Upper lobe of right lung (tissue), 1 donor: Measurements from ENCODE around the gene MAP2K7. TPM values are rescaled to one million over a fixed set of nuclear protein-coding genes. Genes with fewer than 3 reads are reported as not detected.

Experiments
- ATAC-seq: fragments of 200-7000 bp; cut with Tn5 transposase; one replicate; pipeline ENCODE4 v1.9.1; 2020; ENCODE audit warnings: mild to moderate bottlenecking, moderate library complexity
- DNase-seq: peaks from one replicate; pipeline ENCODE4 v3.0.0-alpha.2; 2020
- H3K27ac ChIP-seq: fragments of 200-600 bp; one replicate; pipeline ENCODE4 v1.8.0; 2022
- H3K27me3 ChIP-seq: fragments of 200-600 bp; one replicate; pipeline ENCODE4 v1.8.0; 2022; ENCODE audit warnings: mild to moderate bottlenecking
- H3K36me3 ChIP-seq: fragments of 200-600 bp; one replicate; pipeline ENCODE4 v1.8.0; 2022
- H3K4me1 ChIP-seq: fragments of 200-600 bp; one replicate; pipeline ENCODE4 v1.8.0; 2022
- H3K4me3 ChIP-seq: fragments of 200-600 bp; one replicate; pipeline ENCODE4 v1.8.0; 2022; ENCODE audit warnings: mild to moderate bottlenecking
- H3K9me3 ChIP-seq: fragments of 200-600 bp; one replicate; pipeline ENCODE4 v1.8.0; 2022
- intact Hi-C: fragments of 100-400 bp; cut with DNase I; formaldehyde crosslinking; loops from one replicate; pipeline ENCODE4 v1.11.0; 2022
- total RNA-seq: library from RNA; stranded (reverse); fragmentation: NEBNext Ultra II Directional; extraction: Animal tissue kit (Norgen Biotek cat#: 25700); gene quantifications from one replicate; pipeline ENCODE4 v1.2.1, GENCODE V29; 2021
- TF ChIP-seq, protein P1 (sequence below): fragments of 200-600 bp; IDR thresholded peaks from one replicate; pipeline ENCODE4 v1.8.0; 2022; ENCODE audit warnings: antibody characterized with exemption
- donor health status: DM: no; HTN: yes; CAD: no; lungs with severe emphysema.

Gene MAP2K7
- total RNA-seq, 1 donor from 2014 or later, result 36.4 TPM

DNA sequence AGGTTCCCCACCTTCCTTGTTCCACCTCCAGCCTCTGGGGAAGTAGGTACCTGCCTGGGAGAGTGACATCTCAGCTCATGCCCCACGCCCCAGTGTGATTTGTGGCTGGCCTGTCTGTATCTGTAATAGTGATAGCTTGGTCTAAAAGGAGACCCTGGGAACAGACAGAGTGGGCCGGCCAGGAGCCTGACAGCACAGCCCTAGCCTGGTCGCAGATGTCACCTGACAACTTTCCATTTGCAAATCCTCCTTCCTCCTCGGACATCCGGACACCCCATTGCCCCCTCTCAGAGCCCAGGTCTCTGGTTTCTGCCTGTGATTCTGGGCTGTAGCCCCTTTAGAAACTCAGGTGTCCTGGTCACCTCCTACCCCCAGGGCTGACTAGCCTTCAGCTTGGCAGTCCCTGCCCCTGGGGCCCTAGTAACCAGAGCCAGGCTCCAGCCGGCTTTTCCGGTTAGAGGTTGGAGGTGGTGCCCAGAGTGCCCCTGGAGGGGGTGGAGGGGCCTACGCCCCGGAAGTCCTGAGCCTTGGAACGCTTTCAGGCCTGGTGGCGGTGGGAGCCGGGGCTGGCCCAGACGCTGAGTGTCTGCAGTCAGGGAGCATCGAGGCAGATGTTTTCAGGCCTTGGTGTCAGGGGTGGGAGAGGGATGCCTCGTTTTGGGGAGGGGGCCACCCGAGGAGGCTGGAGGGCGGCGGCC is 8.9 kb upstream of the MAP2K7 start:
- intact Hi-C loops, result no loop called here
- Histone ChIP-seq H3K4me1 (no peaks in the 10 kb centered on the region), H3K4me3 (no peak overlapping the region), H3K27me3 (no peaks in the 10 kb centered on the region), H3K9me3 (no peaks in the 10 kb centered on the region), H3K27ac (peak overlapping the region; percentile 47), H3K36me3 (no peaks in the 10 kb centered on the region)
- TF ChIP-seq, protein P1, sequence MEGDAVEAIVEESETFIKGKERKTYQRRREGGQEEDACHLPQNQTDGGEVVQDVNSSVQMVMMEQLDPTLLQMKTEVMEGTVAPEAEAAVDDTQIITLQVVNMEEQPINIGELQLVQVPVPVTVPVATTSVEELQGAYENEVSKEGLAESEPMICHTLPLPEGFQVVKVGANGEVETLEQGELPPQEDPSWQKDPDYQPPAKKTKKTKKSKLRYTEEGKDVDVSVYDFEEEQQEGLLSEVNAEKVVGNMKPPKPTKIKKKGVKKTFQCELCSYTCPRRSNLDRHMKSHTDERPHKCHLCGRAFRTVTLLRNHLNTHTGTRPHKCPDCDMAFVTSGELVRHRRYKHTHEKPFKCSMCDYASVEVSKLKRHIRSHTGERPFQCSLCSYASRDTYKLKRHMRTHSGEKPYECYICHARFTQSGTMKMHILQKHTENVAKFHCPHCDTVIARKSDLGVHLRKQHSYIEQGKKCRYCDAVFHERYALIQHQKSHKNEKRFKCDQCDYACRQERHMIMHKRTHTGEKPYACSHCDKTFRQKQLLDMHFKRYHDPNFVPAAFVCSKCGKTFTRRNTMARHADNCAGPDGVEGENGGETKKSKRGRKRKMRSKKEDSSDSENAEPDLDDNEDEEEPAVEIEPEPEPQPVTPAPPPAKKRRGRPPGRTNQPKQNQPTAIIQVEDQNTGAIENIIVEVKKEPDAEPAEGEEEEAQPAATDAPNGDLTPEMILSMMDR, result no peak
- peak; percentile 83 for ATAC-seq
- DNase-seq, result peak; percentile 83

DNA sequence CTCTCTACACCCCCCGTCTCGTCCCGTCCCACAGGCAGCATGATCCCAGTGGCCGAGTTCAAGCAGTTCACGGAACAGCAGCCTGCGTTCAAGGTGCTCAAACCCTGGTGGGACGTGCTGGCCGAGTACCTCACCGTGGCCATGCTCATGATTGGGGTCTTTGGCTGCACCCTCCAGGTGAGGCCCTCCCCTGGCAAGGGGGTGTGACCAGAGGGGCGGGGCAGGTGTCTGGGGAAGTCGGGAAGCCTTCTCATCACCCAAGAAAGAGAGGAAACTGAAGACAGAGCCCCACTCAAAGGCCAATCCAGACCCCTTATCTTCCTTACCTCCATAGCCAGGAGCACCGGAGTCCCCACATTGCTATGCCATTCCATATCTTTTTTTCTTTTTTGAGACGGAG is 8.1 kb upstream of the MAP2K7 start:
- H3K27ac ChIP-seq, result no peak overlapping the region
- no peaks in the 10 kb centered on the region for H3K27me3 ChIP-seq
- no peaks in the 10 kb centered on the region for H3K4me1 ChIP-seq
- H3K36me3 ChIP-seq, result no peaks in the 10 kb centered on the region
- no peaks in the 10 kb centered on the region for H3K9me3 ChIP-seq
- no peak overlapping the region for H3K4me3 ChIP-seq
- DNase-seq (no peak), ATAC-seq (no peak)
- TF ChIP-seq, protein P1, result no peak
- intact Hi-C loops, result no loop called here

DNA sequence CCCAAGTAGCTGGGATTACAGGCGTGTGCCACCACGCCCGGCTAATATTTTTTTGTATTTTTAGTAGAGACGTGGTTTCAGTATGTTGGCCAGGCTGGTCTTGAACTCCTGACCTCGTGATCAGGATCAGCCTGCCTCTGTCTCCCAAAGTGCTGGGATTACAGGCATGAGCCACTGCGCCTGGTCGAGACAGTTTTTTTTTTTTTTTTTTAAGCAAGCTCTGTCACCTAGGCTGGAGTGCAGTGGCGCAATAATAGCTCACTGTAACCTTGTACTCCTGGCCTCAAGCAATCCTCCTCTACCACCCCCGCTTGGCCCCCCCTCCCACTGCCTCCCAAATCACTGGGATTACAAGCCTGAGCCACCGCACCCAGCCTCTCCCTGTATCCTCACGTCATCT is 6.4 kb upstream of the MAP2K7 start:
- H3K4me1 ChIP-seq, result peaks cover under 1% of the 10 kb centered on the region
- no peaks in the 10 kb centered on the region for H3K9me3 ChIP-seq
- DNase-seq (no peak), ATAC-seq (peak; percentile 51)
- H3K27ac ChIP-seq, result no peak overlapping the region
- no peaks in the 10 kb centered on the region for H3K36me3 ChIP-seq
- intact Hi-C loops, result no loop called here
- no peak overlapping the region for H3K4me3 ChIP-seq
- H3K27me3 ChIP-seq, result no peaks in the 10 kb centered on the region
- TF ChIP-seq, protein P1, result no peak

DNA sequence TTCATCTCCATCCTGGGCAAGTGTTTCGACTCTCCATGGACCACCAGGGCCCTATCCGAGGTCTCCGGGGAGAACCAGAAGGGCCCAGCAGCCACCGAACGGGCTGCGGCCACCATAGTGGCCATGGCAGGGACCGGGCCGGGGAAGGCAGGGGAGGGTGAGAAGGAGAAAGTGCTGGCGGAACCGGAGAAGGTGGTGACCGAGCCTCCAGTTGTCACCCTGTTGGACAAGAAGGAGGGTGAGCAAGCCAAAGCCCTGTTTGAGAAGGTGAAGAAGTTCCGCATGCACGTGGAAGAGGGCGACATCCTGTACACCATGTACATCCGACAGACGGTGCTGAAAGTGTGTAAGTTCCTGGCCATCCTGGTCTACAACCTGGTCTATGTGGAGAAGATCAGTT is 4.7 kb upstream of the MAP2K7 start:
- ATAC-seq (no peak), DNase-seq (no peak)
- intact Hi-C loops, result no loop called here

DNA sequence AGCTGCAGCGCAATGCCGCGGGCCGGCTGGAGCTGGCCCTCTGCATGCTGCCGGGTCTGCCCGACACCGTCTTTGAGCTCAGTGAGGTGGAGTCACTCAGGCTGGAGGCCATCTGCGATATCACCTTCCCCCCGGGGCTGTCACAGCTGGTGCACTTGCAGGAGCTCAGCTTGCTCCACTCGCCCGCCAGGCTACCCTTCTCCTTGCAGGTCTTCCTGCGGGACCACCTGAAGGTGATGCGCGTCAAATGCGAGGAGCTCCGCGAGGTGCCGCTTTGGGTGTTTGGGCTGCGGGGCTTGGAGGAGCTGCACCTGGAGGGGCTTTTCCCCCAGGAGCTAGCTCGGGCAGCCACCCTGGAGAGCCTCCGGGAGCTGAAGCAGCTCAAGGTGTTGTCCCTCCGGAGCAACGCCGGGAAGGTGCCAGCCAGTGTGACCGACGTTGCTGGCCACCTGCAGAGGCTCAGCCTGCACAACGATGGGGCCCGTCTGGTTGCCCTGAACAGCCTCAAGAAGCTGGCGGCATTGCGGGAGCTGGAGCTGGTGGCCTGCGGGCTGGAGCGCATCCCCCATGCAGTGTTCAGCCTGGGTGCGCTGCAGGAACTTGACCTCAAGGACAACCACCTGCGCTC is 3.8 kb upstream of the MAP2K7 start:
- ATAC-seq (no peak), DNase-seq (no peak)
- intact Hi-C loops, result no loop called here
- Histone ChIP-seq H3K9me3 (no peaks in the 10 kb centered on the region), H3K4me3 (no peak overlapping the region), H3K27ac (no peak overlapping the region), H3K27me3 (no peaks in the 10 kb centered on the region), H3K4me1 (peaks cover 13% of the 10 kb centered on the region), H3K36me3 (no peaks in the 10 kb centered on the region)
- TF ChIP-seq, protein P1, result no peak

More for the DNA sequence above, 4.7 kb upstream of the MAP2K7 start:
- Histone ChIP-seq H3K9me3 (no peaks in the 10 kb centered on the region), H3K4me3 (no peak overlapping the region), H3K36me3 (no peaks in the 10 kb centered on the region), H3K27me3 (no peaks in the 10 kb centered on the region), H3K27ac (no peak overlapping the region), H3K4me1 (peaks cover 8% of the 10 kb centered on the region)
- TF ChIP-seq, protein P1, result no peak
